Measurements from ENCODE around the gene CADPS2. TPM values are rescaled to one million over a fixed set of nuclear protein-coding genes. Genes with fewer than 3 reads are reported as not detected.

Gene CADPS2
- total and polyA plus RNA-seq, 10 of the 15 experiments (the other 5 are each of a cell fraction or from before 2014, with no cell fraction given) = 0.05 to 7.5 (median 0.25) TPM

DNA sequence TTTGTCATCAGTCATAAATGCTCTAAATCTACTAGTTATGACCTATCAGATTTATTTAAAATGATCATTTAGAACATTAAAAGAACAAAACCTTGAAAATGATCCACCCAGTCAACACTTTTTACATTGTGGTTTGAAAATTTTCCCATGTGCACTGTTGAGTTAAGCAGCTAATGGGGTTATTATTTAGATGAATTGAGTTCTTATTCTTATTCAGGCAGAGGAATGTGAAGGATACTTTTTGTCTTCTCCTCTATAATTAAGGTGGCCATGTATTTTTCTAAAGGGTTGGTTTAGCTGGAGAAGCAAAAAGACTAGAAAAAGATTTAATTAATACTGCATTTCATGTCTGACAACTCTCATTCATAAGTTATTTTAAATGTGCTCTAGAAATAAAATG lies 506.8 kb downstream of the CADPS2 start:
- intact Hi-C loops (cut with micrococcal nuclease; ENCODE audit: unreplicated experiment) = no loop called here
- no TSS peak for BruUV-seq (replicated peaks)
- H4K20me1 ChIP-seq (ENCODE audit: control insufficient read depth, insufficient read depth) = no peaks in the 10 kb centered on the region
- H3K4me2 ChIP-seq (ENCODE audit: control insufficient read depth, insufficient read depth) = no peak overlapping the region
- no peak overlapping the region for H2AFZ ChIP-seq (ENCODE audit: control insufficient read depth, low read depth, low read length)
- ChIA-PET CTCF (interaction anchor here (0.9 to 1.4 kb wide), 4 partner anchors 10 to 385 kb away, joined by 3 to 4 read pairs (median 4); no protein-coding TSS in a partner anchor), POLR2A (no interaction called here), RAD21 (ENCODE audit: unreplicated experiment) (no interaction called here), SMC1A (ENCODE audit: uncharacterized antibody, unreplicated experiment) (interaction anchor here (1.2 to 1.6 kb wide), 3 partner anchors 15 to 84 kb away, joined by 3 to 7 read pairs (median 3); no protein-coding TSS in a partner anchor)
- H3K36me3 ChIP-seq (ENCODE audit: control insufficient read depth in 2 of 2, insufficient read depth in 2 of 2, low read length in 1 of 2) = no peaks in the 10 kb centered on the region
- no peaks in the 10 kb centered on the region for H3K4me1 ChIP-seq (ENCODE audit: control insufficient read depth, insufficient read depth, low read length)
- FAIRE-seq (no peak), ATAC-seq (no peak), DNase-seq (ENCODE audit: low read depth, low spot score) (no peak)
- no peak overlapping the region for H3K27ac ChIP-seq (ENCODE audit: control insufficient read depth, insufficient read depth)
- no peak overlapping the region for H3K9ac ChIP-seq (ENCODE audit: control insufficient read depth, insufficient read depth, low read length)
- no peaks in the 10 kb centered on the region for H3K79me2 ChIP-seq (ENCODE audit: control insufficient read depth, insufficient read depth, low read length)
- no peaks in the 10 kb centered on the region for H3K27me3 ChIP-seq (replicated peaks in 1 of 2; ENCODE audit: control insufficient read depth in 2 of 2, insufficient read depth in 2 of 2, low read length in 1 of 2)
- no peak overlapping the region for H3K4me3 ChIP-seq
- no peak for TF ChIP-seq RUNX3 (IDR thresholded peaks at IDR 0.05; ENCODE audit: low read length)
- no peak for TF ChIP-seq KAT2A (conservative IDR thresholded peaks at IDR 0.05; ENCODE audit: control insufficient read depth, low read depth, low read length)
- TF ChIP-seq MTA3 (IDR thresholded peaks at IDR 0.05; ENCODE audit: borderline replicate concordance, low read length) = no peak
- no peak for TF ChIP-seq POU2F2 (IDR thresholded peaks at IDR 0.05; ENCODE audit: borderline replicate concordance, low read depth, low read length)
- TF ChIP-seq ZSCAN29 (IDR thresholded peaks at IDR 0.05) = no peak
- TF ChIP-seq, protein P1, sequence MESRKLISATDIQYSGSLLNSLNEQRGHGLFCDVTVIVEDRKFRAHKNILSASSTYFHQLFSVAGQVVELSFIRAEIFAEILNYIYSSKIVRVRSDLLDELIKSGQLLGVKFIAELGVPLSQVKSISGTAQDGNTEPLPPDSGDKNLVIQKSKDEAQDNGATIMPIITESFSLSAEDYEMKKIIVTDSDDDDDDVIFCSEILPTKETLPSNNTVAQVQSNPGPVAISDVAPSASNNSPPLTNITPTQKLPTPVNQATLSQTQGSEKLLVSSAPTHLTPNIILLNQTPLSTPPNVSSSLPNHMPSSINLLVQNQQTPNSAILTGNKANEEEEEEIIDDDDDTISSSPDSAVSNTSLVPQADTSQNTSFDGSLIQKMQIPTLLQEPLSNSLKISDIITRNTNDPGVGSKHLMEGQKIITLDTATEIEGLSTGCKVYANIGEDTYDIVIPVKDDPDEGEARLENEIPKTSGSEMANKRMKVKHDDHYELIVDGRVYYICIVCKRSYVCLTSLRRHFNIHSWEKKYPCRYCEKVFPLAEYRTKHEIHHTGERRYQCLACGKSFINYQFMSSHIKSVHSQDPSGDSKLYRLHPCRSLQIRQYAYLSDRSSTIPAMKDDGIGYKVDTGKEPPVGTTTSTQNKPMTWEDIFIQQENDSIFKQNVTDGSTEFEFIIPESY (IDR thresholded peaks at IDR 0.05) = no peak
- TF ChIP-seq PRDM15 (CRISPR knock-in tag; IDR thresholded peaks at IDR 0.05) = no peak
- no peak for TF ChIP-seq BCL3 (IDR thresholded peaks at IDR 0.05; ENCODE audit: borderline replicate concordance, insufficient read depth, low read depth, low read length, poor library complexity, severe bottlenecking)
- TF ChIP-seq EED (IDR thresholded peaks at IDR 0.05; ENCODE audit: low read depth) = no peak
- TF ChIP-seq SMAD5 (IDR thresholded peaks at IDR 0.05; ENCODE audit: low read depth) = no peak
- TF ChIP-seq PML (IDR thresholded peaks at IDR 0.05; ENCODE audit: low read length) = no peak
- TF ChIP-seq ATF7 (IDR thresholded peaks at IDR 0.05; ENCODE audit: low read depth) = no peak
- TF ChIP-seq TAF1 (IDR thresholded peaks at IDR 0.05; ENCODE audit: borderline replicate concordance, low read depth, low read length) = no peak
- no peak for TF ChIP-seq CBFB (IDR thresholded peaks at IDR 0.05; ENCODE audit: low read depth)
- TF ChIP-seq ZZZ3 (IDR thresholded peaks at IDR 0.05; ENCODE audit: control insufficient read depth, insufficient read length, low read depth) = no peak
- no peaks in the 10 kb centered on the region for H3K9me3 ChIP-seq (replicated peaks; ENCODE audit: control insufficient read depth, insufficient read depth, low read length)
- in situ Hi-C loops (cut with MboI) = no loop called here
